VCaP (cell line): Measurements from ENCODE around the gene TFIP11.

Experiments
- H3K27ac ChIP-seq: fragments of 450-650 bp; 2 replicates; pipeline ENCODE4 v1.5.1; 2017
- TF ChIP-seq, protein P1 (sequence below): fragments of 450-650 bp; conservative IDR thresholded peaks from 2 replicates; pipeline ENCODE4 v1.5.1; 2017; ENCODE audit warnings: mild to moderate bottlenecking, moderate library complexity

The TFIP11 gene

DNA sequence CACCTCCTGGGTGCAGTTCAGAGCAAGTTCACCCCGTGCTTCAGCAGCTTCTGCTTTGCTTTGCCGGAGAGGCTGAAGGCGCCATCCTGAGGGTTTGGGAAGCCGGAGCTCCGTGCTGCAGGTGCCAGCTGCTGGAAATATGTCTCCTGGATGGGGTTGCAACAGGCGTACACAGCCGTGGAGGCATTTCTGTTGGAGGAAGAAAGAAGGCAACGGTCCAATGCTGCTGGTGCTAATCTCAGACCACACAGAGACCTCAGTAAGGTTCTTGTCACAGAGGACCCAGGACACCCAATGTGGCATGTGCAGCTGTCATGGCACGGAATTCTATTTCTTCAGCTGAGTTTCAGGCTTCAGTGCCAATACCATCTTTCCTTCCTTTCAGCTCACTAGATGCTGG, 59.1 kb downstream of the TFIP11 start:
- no peak overlapping the region for H3K27ac ChIP-seq
- TF ChIP-seq, protein P1, sequence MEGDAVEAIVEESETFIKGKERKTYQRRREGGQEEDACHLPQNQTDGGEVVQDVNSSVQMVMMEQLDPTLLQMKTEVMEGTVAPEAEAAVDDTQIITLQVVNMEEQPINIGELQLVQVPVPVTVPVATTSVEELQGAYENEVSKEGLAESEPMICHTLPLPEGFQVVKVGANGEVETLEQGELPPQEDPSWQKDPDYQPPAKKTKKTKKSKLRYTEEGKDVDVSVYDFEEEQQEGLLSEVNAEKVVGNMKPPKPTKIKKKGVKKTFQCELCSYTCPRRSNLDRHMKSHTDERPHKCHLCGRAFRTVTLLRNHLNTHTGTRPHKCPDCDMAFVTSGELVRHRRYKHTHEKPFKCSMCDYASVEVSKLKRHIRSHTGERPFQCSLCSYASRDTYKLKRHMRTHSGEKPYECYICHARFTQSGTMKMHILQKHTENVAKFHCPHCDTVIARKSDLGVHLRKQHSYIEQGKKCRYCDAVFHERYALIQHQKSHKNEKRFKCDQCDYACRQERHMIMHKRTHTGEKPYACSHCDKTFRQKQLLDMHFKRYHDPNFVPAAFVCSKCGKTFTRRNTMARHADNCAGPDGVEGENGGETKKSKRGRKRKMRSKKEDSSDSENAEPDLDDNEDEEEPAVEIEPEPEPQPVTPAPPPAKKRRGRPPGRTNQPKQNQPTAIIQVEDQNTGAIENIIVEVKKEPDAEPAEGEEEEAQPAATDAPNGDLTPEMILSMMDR, result no peak

DNA sequence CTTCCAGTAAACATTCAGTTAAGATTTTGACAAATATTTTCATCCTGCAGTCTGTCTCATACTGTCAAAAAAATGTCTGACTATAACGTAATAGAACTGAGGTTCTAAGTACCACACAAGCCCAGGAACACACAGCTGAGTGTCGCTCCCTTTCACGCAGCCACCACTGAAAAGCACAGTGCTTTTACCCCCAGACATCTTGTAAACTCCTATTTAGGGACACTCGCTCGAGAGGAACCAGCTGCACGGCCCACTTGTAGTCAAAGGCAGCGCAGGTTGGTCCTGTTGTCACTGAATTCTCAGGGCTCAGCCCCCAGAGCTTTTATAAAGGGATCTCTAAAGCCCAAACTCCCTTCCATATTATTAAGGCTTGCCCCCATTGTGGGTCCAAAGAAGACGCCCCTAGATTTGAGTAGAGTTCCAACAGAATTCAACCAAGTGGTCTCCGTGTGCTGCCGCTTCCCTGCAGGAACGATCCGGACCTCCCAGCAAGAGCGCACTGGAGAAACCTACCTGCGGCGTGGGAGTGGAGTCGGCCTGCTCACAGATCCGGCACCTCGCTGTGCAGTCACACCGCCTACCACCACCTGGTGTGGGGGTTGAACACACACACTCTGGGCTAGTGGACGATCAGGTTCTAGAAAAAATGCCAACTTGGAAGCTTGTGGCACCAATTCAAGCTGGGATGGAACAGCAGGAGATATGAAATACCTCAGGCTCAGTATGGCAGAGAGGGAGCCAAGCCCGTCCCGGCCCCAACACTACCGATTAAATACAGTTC, 59.8 kb downstream of the TFIP11 start:
- no peak overlapping the region for H3K27ac ChIP-seq
- TF ChIP-seq, protein P1, result no peak

DNA sequence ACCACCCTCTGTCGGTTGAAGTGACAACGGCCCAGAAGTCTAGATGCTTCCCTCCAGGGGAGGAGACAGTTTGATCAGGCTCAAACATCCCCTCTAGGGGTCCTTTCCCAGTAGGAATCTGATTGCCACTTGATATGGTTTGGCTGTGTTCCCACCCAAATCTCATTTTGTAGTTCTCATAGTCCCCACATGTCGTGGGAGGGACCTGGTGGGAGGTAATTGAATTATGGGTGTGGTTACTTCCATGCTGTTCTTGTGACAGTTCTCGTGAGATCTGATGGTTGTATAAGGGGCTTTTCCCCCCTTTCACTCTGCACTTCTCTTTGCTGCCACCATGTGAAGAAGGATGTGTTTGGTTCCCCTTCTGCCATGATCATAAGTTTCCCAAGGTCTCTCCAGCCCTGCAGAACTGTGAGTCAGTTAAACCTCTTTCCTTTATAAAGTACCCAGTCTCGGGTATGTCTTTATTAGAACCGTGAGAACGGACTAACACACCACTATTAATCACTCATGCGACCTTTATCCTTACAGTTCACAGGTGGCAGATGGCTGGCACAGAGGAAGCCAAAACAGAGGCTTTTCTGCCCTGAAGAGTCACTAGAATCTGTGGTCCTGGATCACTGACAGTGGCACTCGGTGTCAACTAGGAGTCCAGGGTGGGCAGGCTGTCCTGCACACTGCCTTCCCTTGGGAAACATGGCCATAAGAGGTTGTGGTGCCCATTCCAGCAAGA, 61.7 kb downstream of the TFIP11 start:
- no peak overlapping the region for H3K27ac ChIP-seq
- TF ChIP-seq, protein P1, result no peak

DNA sequence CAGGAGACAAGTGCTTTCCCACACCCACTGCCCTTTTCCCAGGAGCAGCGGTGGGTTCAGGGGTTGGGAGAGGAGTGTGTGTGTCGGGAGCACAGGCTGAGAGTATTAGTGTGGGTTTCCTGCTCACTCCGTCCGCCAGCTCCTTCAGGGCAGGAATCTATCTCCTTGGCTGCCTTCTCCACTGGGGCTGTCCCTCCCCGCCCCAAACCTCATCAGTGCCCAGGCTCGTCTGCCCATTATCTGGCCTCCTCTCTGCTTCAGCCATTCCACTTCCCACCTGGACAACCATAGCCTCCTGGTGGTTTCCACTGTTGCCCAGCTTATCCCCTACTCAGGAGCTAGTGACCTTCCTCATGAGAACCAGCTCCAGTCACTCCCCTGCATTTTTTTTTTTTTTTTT, 63.3 kb downstream of the TFIP11 start:
- TF ChIP-seq, protein P1, result no peak

DNA sequence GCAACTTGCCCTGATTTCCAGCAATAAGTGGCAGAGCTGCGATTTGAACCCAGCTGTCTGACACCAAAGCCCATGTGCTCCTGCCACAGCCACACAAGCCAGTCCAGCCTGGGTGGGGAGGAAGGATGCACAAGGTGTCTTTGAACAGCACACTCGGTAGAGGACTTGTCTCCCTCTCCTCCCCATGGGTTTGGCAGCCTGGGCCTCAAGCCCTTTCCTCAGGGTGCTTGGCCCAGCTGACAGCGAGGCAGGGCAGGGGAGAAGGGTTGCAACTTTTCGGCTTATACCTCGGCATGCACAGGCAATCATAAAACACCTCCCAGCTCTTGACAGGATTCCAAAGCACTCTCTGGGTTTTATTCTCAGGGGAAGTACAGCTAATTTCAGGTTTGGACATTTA, 63.9 kb downstream of the TFIP11 start:
- no peak overlapping the region for H3K27ac ChIP-seq
- TF ChIP-seq, protein P1, result no peak

More for the DNA sequence above, 63.3 kb downstream of the TFIP11 start:
- no peak overlapping the region for H3K27ac ChIP-seq

DNA sequence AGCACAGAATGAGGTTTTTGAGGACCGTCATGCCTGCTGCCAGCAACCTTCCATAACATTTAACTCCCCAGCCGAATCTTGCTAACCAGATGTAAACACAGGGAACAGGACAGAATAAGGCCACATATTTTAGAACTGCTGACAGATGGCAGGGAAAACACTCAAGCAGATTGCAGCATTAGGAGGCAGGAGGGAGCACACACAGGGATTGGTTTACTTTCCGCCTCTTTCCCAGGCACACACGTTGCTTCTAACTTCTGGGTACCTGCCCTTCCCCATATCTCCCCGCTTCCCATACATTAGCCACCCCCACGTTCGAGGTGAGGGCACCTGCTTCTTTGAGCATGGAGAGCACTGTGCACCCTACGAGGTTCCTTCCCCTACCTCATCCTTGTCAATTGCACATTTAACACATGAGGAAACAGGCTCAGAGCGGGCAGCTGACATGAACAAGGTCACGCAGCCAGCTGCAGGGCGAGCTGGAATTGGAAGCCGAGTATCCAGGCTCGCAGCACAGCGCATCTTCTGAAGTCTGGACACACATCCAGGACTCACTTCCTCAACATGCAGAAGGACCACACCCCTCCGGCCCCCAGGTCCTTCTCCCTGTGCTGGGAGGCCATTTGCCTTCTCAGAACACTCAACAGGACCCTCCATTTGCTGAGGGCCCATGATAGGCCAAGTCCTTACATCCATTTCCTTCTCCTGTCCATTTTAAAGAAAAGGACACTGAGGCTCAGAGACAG, 64.5 kb downstream of the TFIP11 start:
- H3K27ac ChIP-seq, result no peak overlapping the region
- TF ChIP-seq, protein P1, result no peak
